ENCODE measurements around the gene JPT2. TPM values are rescaled to one million over a fixed set of nuclear protein-coding genes. Genes with fewer than 3 reads are reported as not detected.
A peak's percentile ranks its signal among the peaks of the same experiment; 100 is the strongest.
"Not testable (repeated sequence)": the region's sequence is repeated elsewhere in the genome, so short reads cannot be mapped to it uniquely, and the experiment has no call there.

The JPT2 gene
- total RNA-seq, 1 experiment from 2014 or later = 113 TPM

GRCh38 chr16:1701216-1701878 lies 23.3 kb downstream of the JPT2 start (continued):
- TF ChIP-seq ZBTB33 (IDR thresholded peaks at IDR 0.05; ENCODE audit: extremely low read depth, insufficient replicate concordance, low read length) = no peak
- TF ChIP-seq POLR2A (IDR thresholded peaks at IDR 0.05; ENCODE audit: borderline replicate concordance, extremely low read depth, insufficient read depth, insufficient read length) = no peak
- TF ChIP-seq ELF1 (IDR thresholded peaks at IDR 0.05; ENCODE audit: borderline replicate concordance, low read depth) = no peak
- no peak for TF ChIP-seq TCF7L2 (IDR thresholded peaks at IDR 0.05; ENCODE audit: borderline replicate concordance, extremely low read depth, insufficient read depth, insufficient read length)
- no peak for TF ChIP-seq EZH2phosphoT487 (IDR thresholded peaks at IDR 0.05; ENCODE audit: borderline replicate concordance)

GRCh38 chr16:1705324-1705687 lies 27.2 kb downstream of the JPT2 start:
- H3K9me2 ChIP-seq (ENCODE audit: insufficient read depth); RAD21 ChIA-PET (ENCODE audit: low non-redundant PET in 1 of 2, low total read pairs in 2 of 2, uncharacterized antibody in 2 of 2, unreplicated experiment in 2 of 2); H4K20me1 ChIP-seq (ENCODE audit: insufficient read depth); H3K27me3 ChIP-seq (ENCODE audit: insufficient read depth, low read length); H3K9me3 ChIP-seq (ENCODE audit: control insufficient read depth in 1 of 2, insufficient read depth in 1 of 2, low read depth in 1 of 2, low read length in 2 of 2); DNase-seq (ENCODE audit: low read depth, low spot score); intact Hi-C loops (cut with micrococcal nuclease); BruUV-seq (replicated peaks): not testable (repeated sequence)
- Histone ChIP-seq H3K4me1 (ENCODE audit: control insufficient read depth in 1 of 2, insufficient read depth in 2 of 2, low read length in 2 of 2) (peaks cover 11 to 20% of the 10 kb centered on the region in 2 experiments), H3K9ac (ENCODE audit: low read length) (peak overlapping the region; percentile 87), H3K36me3 (ENCODE audit: control insufficient read depth in 1 of 2, insufficient read depth in 2 of 2, low read length in 2 of 2) (peaks cover 13 to 20% of the 10 kb centered on the region in 2 experiments; a peak in 3 of 4 replicates), H3K4me2 (ENCODE audit: low read length) (peak overlapping the region; percentile 97), H3K4me3 (replicated peaks in 1 of 2; ENCODE audit: low read depth in 1 of 2, low read length in 2 of 2) (peak overlapping the region; percentile 81 to 96), H2AFZ (ENCODE audit: low read depth, low read length, poor library complexity, severe bottlenecking) (peak overlapping the region; percentile 35), H3K79me2 (ENCODE audit: insufficient read depth, low read length) (peaks cover 40% of the 10 kb centered on the region), H3K27ac (ENCODE audit: low read depth, low read length) (peak overlapping the region; percentile 82)
- CTCF ChIA-PET = interaction anchor here (0.5 to 1.7 kb wide), 16 partner anchors 8 to 93 kb away, joined by 3 to 12 read pairs (median 5); partner anchors contain the start of genes CRAMP1, EME2, IFT140 and JPT2
- POLR2A ChIA-PET = interaction anchor here (0.6 to 1.8 kb wide), 4 partner anchors 12 to 56 kb away, joined by 3 to 7 read pairs (median 3); partner anchors contain the start of gene JPT2
- ATAC-seq = peak; percentile 17

Data from HCT116 (cell line).